ENCODE data around the gene PNLDC1.
A peak's percentile ranks its signal among the peaks of the same experiment; 100 is the strongest.
"Not testable (repeated sequence)": the region's sequence is repeated elsewhere in the genome, so short reads cannot be mapped to it uniquely, and the experiment has no call there.

PNLDC1 gene

GRCh38 chr6:159838020-159838744 lies 38.1 kb downstream of the PNLDC1 start:
- no peak for TF ChIP-seq CTCF (conservative IDR thresholded peaks at IDR 0.05; ENCODE audit: low read length)
- no peak overlapping the region for H3K4me3 ChIP-seq (ENCODE audit: low read length)
- no peak for DNase-seq (ENCODE audit: low read depth)

GRCh38 chr6:159842035-159842434 lies 42.0 kb downstream of the PNLDC1 start:
- DNase-seq (ENCODE audit: low read depth), result no peak
- H3K4me3 ChIP-seq (ENCODE audit: low read length), result no peak overlapping the region
- TF ChIP-seq CTCF (conservative IDR thresholded peaks at IDR 0.05; ENCODE audit: low read length), result peak; percentile 42

GRCh38 chr6:159844737-159845645 lies 44.9 kb downstream of the PNLDC1 start:
- no peak overlapping the region for H3K4me3 ChIP-seq (ENCODE audit: low read length)
- no peak for DNase-seq (ENCODE audit: low read depth)
- TF ChIP-seq CTCF (conservative IDR thresholded peaks at IDR 0.05; ENCODE audit: low read length), result no peak

- not testable (repeated sequence) for DNase-seq (ENCODE audit: low read depth); H3K4me3 ChIP-seq (ENCODE audit: low read length)
Measured at GRCh38 chr6:159848552-159848951, 48.5 kb downstream of the PNLDC1 start.

- not testable (repeated sequence) for DNase-seq (ENCODE audit: low read depth); H3K4me3 ChIP-seq (ENCODE audit: low read length)
Measured at GRCh38 chr6:159849851-159850250, 49.8 kb downstream of the PNLDC1 start.

- H3K4me3 ChIP-seq (ENCODE audit: low read length), result no peak overlapping the region
- peak; percentile 49 for TF ChIP-seq CTCF (conservative IDR thresholded peaks at IDR 0.05; ENCODE audit: low read length)
- DNase-seq (ENCODE audit: low read depth), result peak; percentile 29
Measured at GRCh38 chr6:159852877-159853276, 52.8 kb downstream of the PNLDC1 start.

- no peak overlapping the region for H3K4me3 ChIP-seq (ENCODE audit: low read length)
- DNase-seq (ENCODE audit: low read depth), result no peak
- no peak for TF ChIP-seq CTCF (conservative IDR thresholded peaks at IDR 0.05; ENCODE audit: low read length)
Measured at GRCh38 chr6:159853754-159854153, 53.7 kb downstream of the PNLDC1 start.

GRCh38 chr6:159854959-159855358 lies 54.9 kb downstream of the PNLDC1 start:
- no peak for DNase-seq (ENCODE audit: low read depth)
- H3K4me3 ChIP-seq (ENCODE audit: low read length), result no peak overlapping the region
- no peak for TF ChIP-seq CTCF (conservative IDR thresholded peaks at IDR 0.05; ENCODE audit: low read length)
